Kidney (tissue), 14 donors: ENCODE data around the gene NT5C2. TPM values are rescaled to one million over a fixed set of nuclear protein-coding genes. Genes with fewer than 3 reads are reported as not detected.

Experiments used
- DNase-seq, 5 donors: peaks; one replicate each; pipeline ENCODE4 v3.0.0-alpha.2; 2013 to 2020
- FAIRE-seq: peaks from 2 replicates; lab custom pipeline; 2012; peaks lifted over from hg19 to GRCh38; lab: Jason Lieb, UNC
- H3K27ac ChIP-seq, 2 donors: one replicate each; pipeline ENCODE4 v1.7.0; 2013; ENCODE audit warnings: low read depth in 2 of 2, low read length in 2 of 2, inconsistent platforms in 1 of 2
- H3K27me3 ChIP-seq: one replicate; pipeline ENCODE4 v1.7.1; 2013; ENCODE audit warnings: low read length, inconsistent platforms; ENCODE audit not compliant: control insufficient read depth, insufficient read depth
- H3K36me3 ChIP-seq, 3 donors: one replicate each; pipeline versions ENCODE4 v1.7.0 to v1.7.1; 2013; ENCODE audit warnings: low read length in 3 of 3, control low read depth in 1 of 3, inconsistent platforms in 1 of 3; ENCODE audit not compliant: insufficient read depth in 3 of 3, control insufficient read depth in 2 of 3
- H3K4me1 ChIP-seq, 3 donors: one replicate each; pipeline versions ENCODE4 v1.7.0 to v1.7.1; 2013; ENCODE audit warnings: low read length in 3 of 3, inconsistent platforms in 1 of 3, low read depth in 1 of 3; ENCODE audit not compliant: control insufficient read depth in 2 of 3, insufficient read depth in 2 of 3
- H3K4me3 ChIP-seq, 3 donors: one replicate each; pipeline versions ENCODE4 v1.7.0 to v1.8.1; 2013; ENCODE audit warnings: low read length in 3 of 3, control low read depth in 1 of 3, inconsistent platforms in 1 of 3
- H3K9ac ChIP-seq, 3 donors: one replicate each; pipeline versions ENCODE4 v1.7.0 to v1.7.1; 2013; ENCODE audit warnings: low read length in 3 of 3, control low read depth in 1 of 3, inconsistent platforms in 1 of 3
- H3K9me3 ChIP-seq, 3 donors: one replicate each; pipeline versions ENCODE4 v1.7.0 to v1.7.1; 2013; ENCODE audit warnings: low read length in 3 of 3, control low read depth in 1 of 3, inconsistent platforms in 1 of 3; ENCODE audit not compliant: control insufficient read depth in 2 of 3, insufficient read depth in 1 of 3
- CTCF ChIP-seq: IDR thresholded peaks from 3 replicates; pipeline ENCODE4 v1.5.1; 2012; ENCODE audit warnings: mild to moderate bottlenecking, moderate library complexity, borderline replicate concordance; ENCODE audit not compliant: insufficient read depth; ENCODE audit errors: extremely low read depth
- intact Hi-C: fragments of 100-400 bp; cut with DNase I; formaldehyde crosslinking; loops from one replicate; pipeline ENCODE4 v1.11.1; 2022
- polyA plus RNA-seq: library from polyadenylated mRNA; stranded (reverse); fragments of 350-450 nt; fragmentation: Illumina TruSeq; extraction: RNeasy Lipid Tissue Mini Kit (QIAGEN cat#74804); gene quantifications from one replicate; pipeline ENCODE4 v1.2.3, GENCODE V29; 2014; ENCODE audit warnings: low read depth, low replicate concordance; ENCODE audit not compliant: insufficient read depth
- total RNA-seq: library from RNA; stranded (reverse); fragmentation: NEBNext Ultra II Directional; extraction: Animal tissue kit (Norgen Biotek cat#: 25700); gene quantifications from one replicate; pipeline ENCODE4 v1.2.1, GENCODE V29; 2021
- donor health status: control.
- donor health status: control.
- donor health status: control.
- donor health status: control.
- donor health status: control.
- donor health status: DM: yes; HTN: yes; CAD: no.
- donor health status: Normal renal cell carcinoma (clear cell type).

The NT5C2 gene
- total and polyA plus RNA-seq, 2 donors from 2014 or later: 30.9 to 91.7 TPM

- TF ChIP-seq CTCF: no peak
- Histone ChIP-seq H3K4me1 (peaks cover 2 to 14% (median 4%) of the 10 kb centered on the region in 3 donors), H3K36me3 (no peaks in the 10 kb centered on the region), H3K27ac (no peak overlapping the region), H3K27me3 (no peaks in the 10 kb centered on the region), H3K4me3 (no peak overlapping the region), H3K9ac (no peak overlapping the region), H3K9me3 (no peaks in the 10 kb centered on the region)
- DNase-seq: no peak
- intact Hi-C loops: no loop called here
- FAIRE-seq: no peak
Measured at GRCh38 chr10:103114876-103115275, 78.2 kb downstream of the NT5C2 start.

- H3K9me3 ChIP-seq: no peaks in the 10 kb centered on the region
- no peak for TF ChIP-seq CTCF
- FAIRE-seq (no peak), DNase-seq (no peak)
- no peaks in the 10 kb centered on the region for H3K27me3 ChIP-seq
- H3K4me1 ChIP-seq: peaks cover 2 to 14% (median 4%) of the 10 kb centered on the region in 3 donors
- H3K36me3 ChIP-seq: no peaks in the 10 kb centered on the region
- no peak overlapping the region for H3K9ac ChIP-seq
- H3K27ac ChIP-seq: peak overlapping the region; percentile 37 to 40
- H3K4me3 ChIP-seq: no peak overlapping the region
- intact Hi-C loops: no loop called here
Measured at GRCh38 chr10:103111918-103112877, 80.9 kb downstream of the NT5C2 start.

GRCh38 chr10:103111031-103111917 lies 81.8 kb downstream of the NT5C2 start:
- Histone ChIP-seq H3K27ac (peak overlapping the region; percentile 37 to 40), H3K9me3 (no peaks in the 10 kb centered on the region), H3K4me3 (peak overlapping the region in 1 of 3 donors; percentile 0), H3K36me3 (no peaks in the 10 kb centered on the region), H3K27me3 (no peaks in the 10 kb centered on the region), H3K9ac (no peak overlapping the region), H3K4me1 (peaks cover 2 to 14% (median 4%) of the 10 kb centered on the region in 3 donors)
- TF ChIP-seq CTCF: no peak
- FAIRE-seq: peak; percentile 51
- peak in 2 of 5 donors; percentile 62 to 68 for DNase-seq
- intact Hi-C loops: no loop called here
